Measurements from ENCODE around the gene EFHD2. TPM values are rescaled to one million over a fixed set of nuclear protein-coding genes. Genes with fewer than 3 reads are reported as not detected.
"Not testable (repeated sequence)": the region's sequence is repeated elsewhere in the genome, so short reads cannot be mapped to it uniquely, and the experiment has no call there.

EFHD2 gene
- total RNA-seq, 4 donors from 2014 or later: 38.9 to 55.7 (median 43.5) TPM

- intact Hi-C loops (cut with DNase I; ENCODE audit: low total_unique reads): no loop called here
Observed at GRCh38 chr1:15368888-15369287, 40.8 kb upstream of the EFHD2 start.

GRCh38 chr1:15370268-15370667, 39.4 kb upstream of the EFHD2 start:
- no peak overlapping the region for H3K4me3 ChIP-seq (ENCODE audit: low read depth, poor library complexity, severe bottlenecking)
- TF ChIP-seq POLR2A (IDR thresholded peaks at IDR 0.05): no peak
- no peak for TF ChIP-seq CTCF (IDR thresholded peaks at IDR 0.05)
- WGBS, 2 donors: 84 to 86% methylated on average over 4 of the region's 4 CpGs
- no peak for DNase-seq (ENCODE audit: low spot score in 2 of 2)
- intact Hi-C loops (cut with DNase I; ENCODE audit: low total_unique reads): no loop called here

More at GRCh38 chr1:15368888-15369287, 40.8 kb upstream of the EFHD2 start:
- H3K4me3 ChIP-seq (ENCODE audit: low read depth, poor library complexity, severe bottlenecking): no peak overlapping the region
- no peak for TF ChIP-seq POLR2A (IDR thresholded peaks at IDR 0.05)
- no peak for TF ChIP-seq CTCF (IDR thresholded peaks at IDR 0.05)
- no peak for DNase-seq (ENCODE audit: low spot score in 2 of 2)
- WGBS, 2 donors: 83 to 84% methylated on average over 1 of the region's 1 CpG

- 49 to 50% methylated on average over 16 of the region's 16 CpGs for WGBS, 2 donors
- no peak for DNase-seq (ENCODE audit: low spot score in 2 of 2)
- intact Hi-C loops (cut with DNase I; ENCODE audit: low total_unique reads): no loop called here
- no peak for TF ChIP-seq POLR2A (IDR thresholded peaks at IDR 0.05)
- TF ChIP-seq CTCF (IDR thresholded peaks at IDR 0.05): no peak
- H3K4me3 ChIP-seq (ENCODE audit: low read depth, poor library complexity, severe bottlenecking): no peak overlapping the region
Observed at GRCh38 chr1:15370781-15371520, 38.7 kb upstream of the EFHD2 start.

- intact Hi-C loops (cut with DNase I; ENCODE audit: low total_unique reads): no loop called here
- WGBS, 2 donors: 85 to 90% methylated on average over 21 of the region's 21 CpGs
- H3K4me3 ChIP-seq (ENCODE audit: low read depth, poor library complexity, severe bottlenecking): no peak overlapping the region
- no peak for TF ChIP-seq POLR2A (IDR thresholded peaks at IDR 0.05)
- TF ChIP-seq CTCF (IDR thresholded peaks at IDR 0.05): no peak
- no peak for DNase-seq (ENCODE audit: low spot score in 2 of 2)
Observed at GRCh38 chr1:15371610-15372545, 37.8 kb upstream of the EFHD2 start.

GRCh38 chr1:15378729-15379128, 31.0 kb upstream of the EFHD2 start:
- DNase-seq (ENCODE audit: low spot score in 2 of 2): no peak
- no peak for TF ChIP-seq POLR2A (IDR thresholded peaks at IDR 0.05)
- TF ChIP-seq CTCF (IDR thresholded peaks at IDR 0.05): no peak
- WGBS, 2 donors: 86 to 94% methylated on average over 8 of the region's 8 CpGs
- intact Hi-C loops (cut with DNase I; ENCODE audit: low total_unique reads): loop anchor here (5.0 kb wide), 1 partner anchor 41 kb away; no protein-coding TSS in a partner anchor
- H3K4me3 ChIP-seq (ENCODE audit: low read depth, poor library complexity, severe bottlenecking): no peak overlapping the region

- intact Hi-C loops (cut with DNase I; ENCODE audit: low total_unique reads): loop anchor here (5.0 kb wide), 1 partner anchor 42 kb away; no protein-coding TSS in a partner anchor
- not testable (repeated sequence) for DNase-seq (ENCODE audit: low spot score in 2 of 2); H3K4me3 ChIP-seq (ENCODE audit: low read depth, poor library complexity, severe bottlenecking)
- WGBS, 2 donors: 62 to 72% methylated on average over 9 of the region's 9 CpGs
Observed at GRCh38 chr1:15379151-15379550, 30.5 kb upstream of the EFHD2 start.
